ENCODE results near the gene SMARCA2.

Gene SMARCA2

DNA sequence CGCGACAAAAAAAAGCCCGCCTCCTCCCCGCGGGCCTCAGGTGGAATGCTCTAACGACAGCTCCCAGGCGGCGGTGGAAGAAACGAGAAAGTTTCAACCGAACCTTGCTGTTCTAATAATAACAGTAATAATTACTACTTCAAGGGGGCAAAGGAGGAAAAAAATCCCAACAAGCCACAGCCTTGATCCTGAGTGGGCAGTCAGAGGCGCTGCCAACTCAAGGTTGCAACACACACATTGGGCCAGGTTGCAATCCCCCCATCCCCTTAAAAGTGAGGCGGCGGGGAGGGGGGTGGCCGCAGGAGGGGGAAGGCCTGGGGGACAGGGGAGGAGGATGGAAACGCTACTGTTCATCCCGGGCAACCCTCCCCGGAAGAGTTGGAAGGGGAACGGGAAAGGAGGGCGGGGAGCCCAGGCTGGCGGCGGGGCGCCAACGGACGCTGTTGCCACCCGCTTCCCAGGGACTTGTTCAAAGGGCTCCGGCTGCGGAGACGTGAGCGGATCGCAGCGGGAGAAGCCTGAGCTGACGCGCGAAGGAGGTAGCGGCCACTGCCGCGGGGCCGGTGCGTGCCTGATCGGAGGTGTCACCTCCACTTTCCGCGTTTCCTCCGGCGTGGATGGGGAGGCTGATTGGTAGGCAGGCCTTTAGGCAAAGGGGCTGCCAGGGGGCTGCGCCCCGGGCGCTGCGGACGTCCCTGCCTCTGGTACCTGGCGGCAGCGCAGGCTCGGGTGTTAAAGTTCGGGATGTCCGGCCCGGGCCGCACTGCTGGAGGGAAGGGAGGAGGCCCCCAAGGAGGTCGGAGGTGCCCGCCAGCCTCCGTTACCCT, 647 bp downstream of the SMARCA2 start:
- Histone ChIP-seq H3K79me2 (ENCODE audit: insufficient read depth, low read length) (peaks cover 51% of the 10 kb centered on the region), H3K4me3 (ENCODE audit: low read length, poor library complexity, severe bottlenecking) (peak overlapping the region; percentile 96), H3K27me3 (ENCODE audit: insufficient read depth, low read length, poor library complexity, severe bottlenecking) (no peaks in the 10 kb centered on the region), H3K9me2 (replicated peaks; ENCODE audit: low read depth, low read length) (no peaks in the 10 kb centered on the region), H3K36me3 (ENCODE audit: insufficient read depth, low read length) (no peaks in the 10 kb centered on the region), H3K9ac (ENCODE audit: low read depth, low read length, poor library complexity, severe bottlenecking) (peak overlapping the region; percentile 82), H3K4me2 (ENCODE audit: low read depth, low read length, poor library complexity, severe bottlenecking) (peak overlapping the region; percentile 94), H3F3A (ENCODE audit: low read depth) (no peaks in the 10 kb centered on the region), H2AFZ (ENCODE audit: low read length) (peak overlapping the region; percentile 77), H3K4me1 (ENCODE audit: insufficient read depth, low read length, poor library complexity, severe bottlenecking) (peaks cover 38% of the 10 kb centered on the region), H3K9me3 (ENCODE audit: insufficient read depth, low read depth, low read length) (no peaks in the 10 kb centered on the region), H4K20me1 (ENCODE audit: insufficient read depth, low read length, poor library complexity, severe bottlenecking) (peaks cover 32% of the 10 kb centered on the region)
- no peak for TF ChIP-seq EZH2phosphoT487 (IDR thresholded peaks at IDR 0.05; ENCODE audit: borderline replicate concordance)
- TF ChIP-seq CTCF (conservative IDR thresholded peaks at IDR 0.05; ENCODE audit: low read length): no peak

DNA sequence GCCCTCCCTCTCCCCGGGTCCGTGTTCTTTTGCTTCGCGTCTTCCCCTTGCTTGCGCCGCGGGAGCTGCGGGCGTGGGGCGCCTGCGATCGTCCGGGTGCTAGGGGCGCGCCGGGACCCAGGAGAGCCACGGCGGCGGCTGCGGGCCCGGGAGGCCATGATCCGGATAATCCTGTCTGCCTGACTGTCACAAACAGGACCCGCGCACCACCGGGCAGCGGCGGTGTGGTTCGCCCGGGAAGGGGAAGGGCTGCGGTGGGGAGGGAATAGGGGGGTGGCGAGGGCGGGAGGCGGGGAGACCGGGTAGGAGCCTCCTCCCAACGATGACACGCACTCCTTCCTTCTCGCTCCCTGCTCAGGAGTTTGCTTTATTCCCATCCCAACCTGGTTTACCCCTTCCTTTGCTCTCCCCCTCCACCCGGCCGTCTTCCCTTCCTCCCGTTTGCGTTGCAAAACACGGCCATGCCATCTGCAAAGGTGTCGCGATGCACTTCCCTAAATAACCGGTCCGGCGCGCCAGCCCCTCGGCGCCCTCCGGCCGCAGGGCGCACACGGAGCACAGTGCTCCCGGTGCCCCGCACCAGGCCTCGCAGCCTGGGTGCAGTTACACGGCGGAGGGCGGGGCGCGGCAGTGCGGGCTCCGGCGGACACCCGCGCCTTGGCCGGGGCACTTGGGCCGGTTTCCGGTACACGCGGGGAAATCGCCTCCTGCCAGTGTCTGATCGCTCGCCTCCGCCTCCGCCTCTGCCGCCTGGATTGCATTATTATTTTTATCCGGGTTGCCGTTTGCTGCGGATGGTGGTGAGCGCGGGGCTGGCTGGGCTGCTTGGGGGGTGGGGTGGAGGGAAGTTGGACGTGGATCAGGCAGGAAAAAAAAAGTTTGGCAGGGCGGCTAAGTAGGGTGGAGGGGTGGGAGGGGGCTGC, 1.5 kb downstream of the SMARCA2 start:
- Histone ChIP-seq H3K9me3 (ENCODE audit: insufficient read depth, low read depth, low read length) (no peaks in the 10 kb centered on the region), H3K36me3 (ENCODE audit: insufficient read depth, low read length) (no peaks in the 10 kb centered on the region), H3K9me2 (replicated peaks; ENCODE audit: low read depth, low read length) (no peaks in the 10 kb centered on the region), H3K4me2 (ENCODE audit: low read depth, low read length, poor library complexity, severe bottlenecking) (peak overlapping the region; percentile 94), H3K79me2 (ENCODE audit: insufficient read depth, low read length) (peaks cover 60% of the 10 kb centered on the region), H3K4me1 (ENCODE audit: insufficient read depth, low read length, poor library complexity, severe bottlenecking) (peaks cover 47% of the 10 kb centered on the region), H2AFZ (ENCODE audit: low read length) (peak overlapping the region; percentile 77), H3F3A (ENCODE audit: low read depth) (peaks cover 6% of the 10 kb centered on the region), H4K20me1 (ENCODE audit: insufficient read depth, low read length, poor library complexity, severe bottlenecking) (peaks cover 41% of the 10 kb centered on the region), H3K27me3 (ENCODE audit: insufficient read depth, low read length, poor library complexity, severe bottlenecking) (no peaks in the 10 kb centered on the region), H3K9ac (ENCODE audit: low read depth, low read length, poor library complexity, severe bottlenecking) (peak overlapping the region; percentile 82), H3K4me3 (ENCODE audit: low read length, poor library complexity, severe bottlenecking) (peak overlapping the region; percentile 96)
- TF ChIP-seq CTCF (conservative IDR thresholded peaks at IDR 0.05; ENCODE audit: low read length): 0 out of 2 replicates have a peak, but pooled peaks have one; percentile 11
- TF ChIP-seq EZH2phosphoT487 (IDR thresholded peaks at IDR 0.05; ENCODE audit: borderline replicate concordance): no peak

DNA sequence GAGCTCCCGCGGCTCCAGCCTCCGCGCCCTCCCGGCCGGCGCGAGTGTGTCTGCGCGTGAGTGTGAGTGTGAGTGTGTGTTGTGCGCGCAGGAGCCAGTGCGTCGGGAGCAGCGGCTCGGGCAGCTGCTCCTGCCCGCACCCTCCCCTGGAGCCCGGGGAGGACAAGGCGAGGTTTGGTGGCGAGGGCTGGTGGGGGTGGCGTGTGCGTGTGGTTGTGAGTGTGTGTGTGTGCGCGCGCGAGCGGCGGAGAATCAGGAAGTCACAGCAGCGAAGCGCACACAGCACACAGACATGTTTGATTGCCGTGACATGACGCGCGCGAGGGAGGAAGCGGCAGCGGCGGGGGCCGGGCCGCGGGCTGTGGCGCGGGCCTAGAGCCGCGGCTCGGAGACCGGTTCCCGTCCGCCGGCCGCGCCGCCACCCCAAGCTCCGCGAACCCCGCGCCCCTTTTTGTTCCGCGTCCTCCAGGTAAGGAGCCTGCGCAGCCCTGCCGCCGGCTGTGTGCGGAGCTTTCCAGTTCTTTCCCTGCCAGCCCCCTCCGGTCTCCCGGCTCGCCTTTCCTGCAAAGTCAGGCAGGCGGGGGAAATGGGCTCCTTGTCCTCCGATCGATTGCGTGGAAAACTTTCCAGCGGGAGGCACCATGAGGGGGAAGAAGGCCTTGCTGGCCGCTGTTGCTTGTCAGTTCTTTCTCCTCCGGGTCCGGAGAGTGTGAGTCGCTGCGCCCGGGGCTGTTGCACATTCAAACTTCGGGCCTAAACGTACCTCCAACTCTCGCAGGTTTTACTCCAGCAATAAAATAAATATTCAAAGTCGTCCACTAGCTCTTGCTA, 2.4 kb downstream of the SMARCA2 start:
- H3F3A ChIP-seq (ENCODE audit: low read depth): peaks cover 12% of the 10 kb centered on the region
- H2AFZ ChIP-seq (ENCODE audit: low read length): peak overlapping the region; percentile 77
- peak overlapping the region; percentile 82 for H3K9ac ChIP-seq (ENCODE audit: low read depth, low read length, poor library complexity, severe bottlenecking)
- H3K36me3 ChIP-seq (ENCODE audit: insufficient read depth, low read length): no peaks in the 10 kb centered on the region
- H3K79me2 ChIP-seq (ENCODE audit: insufficient read depth, low read length): peaks cover 64% of the 10 kb centered on the region
- peak overlapping the region; percentile 96 for H3K4me3 ChIP-seq (ENCODE audit: low read length, poor library complexity, severe bottlenecking)
- H3K4me1 ChIP-seq (ENCODE audit: insufficient read depth, low read length, poor library complexity, severe bottlenecking): peaks cover 54% of the 10 kb centered on the region
- H3K27me3 ChIP-seq (ENCODE audit: insufficient read depth, low read length, poor library complexity, severe bottlenecking): no peaks in the 10 kb centered on the region
- H3K9me3 ChIP-seq (ENCODE audit: insufficient read depth, low read depth, low read length): no peaks in the 10 kb centered on the region
- no peaks in the 10 kb centered on the region for H3K9me2 ChIP-seq (replicated peaks; ENCODE audit: low read depth, low read length)
- H4K20me1 ChIP-seq (ENCODE audit: insufficient read depth, low read length, poor library complexity, severe bottlenecking): peaks cover 47% of the 10 kb centered on the region
- TF ChIP-seq CTCF (conservative IDR thresholded peaks at IDR 0.05; ENCODE audit: low read length): no peak
- no peak for TF ChIP-seq EZH2phosphoT487 (IDR thresholded peaks at IDR 0.05; ENCODE audit: borderline replicate concordance)
- H3K4me2 ChIP-seq (ENCODE audit: low read depth, low read length, poor library complexity, severe bottlenecking): peak overlapping the region; percentile 94
